GM10266 (cell line): Measurements from ENCODE around the gene SMYD1.

Source experiments
- DNase-seq: peaks from one replicate; pipeline ENCODE4 v3.0.0; 2012; ENCODE audit errors: extremely low spot score
- CTCF ChIP-seq: IDR thresholded peaks from 2 replicates; pipeline ENCODE4 v1.5.1; 2012; ENCODE audit warnings: mild to moderate bottlenecking, low read depth; ENCODE audit not compliant: control insufficient read depth, insufficient read depth; ENCODE audit errors: missing control alignments

SMYD1 gene

GRCh38 chr2:88122141-88122884, 54.7 kb downstream of the SMYD1 start:
- DNase-seq = no peak
- TF ChIP-seq CTCF = no peak

- no peak for DNase-seq
- TF ChIP-seq CTCF = no peak
Observed at GRCh38 chr2:88123164-88123974, 55.7 kb downstream of the SMYD1 start.

GRCh38 chr2:88123975-88124917, 56.6 kb downstream of the SMYD1 start:
- no peak for TF ChIP-seq CTCF
- no peak for DNase-seq

GRCh38 chr2:88125344-88125923, 57.8 kb downstream of the SMYD1 start:
- no peak for TF ChIP-seq CTCF
- no peak for DNase-seq

GRCh38 chr2:88125924-88126771, 58.5 kb downstream of the SMYD1 start:
- no peak for DNase-seq
- no peak for TF ChIP-seq CTCF
